Fibroblast of upper back skin (primary cell): ENCODE results near the gene SLCO2B1.

Experiments used
- DNase-seq: peaks from one replicate; pipeline ENCODE4 v3.0.0-alpha.2; 2013

The SLCO2B1 gene

DNA sequence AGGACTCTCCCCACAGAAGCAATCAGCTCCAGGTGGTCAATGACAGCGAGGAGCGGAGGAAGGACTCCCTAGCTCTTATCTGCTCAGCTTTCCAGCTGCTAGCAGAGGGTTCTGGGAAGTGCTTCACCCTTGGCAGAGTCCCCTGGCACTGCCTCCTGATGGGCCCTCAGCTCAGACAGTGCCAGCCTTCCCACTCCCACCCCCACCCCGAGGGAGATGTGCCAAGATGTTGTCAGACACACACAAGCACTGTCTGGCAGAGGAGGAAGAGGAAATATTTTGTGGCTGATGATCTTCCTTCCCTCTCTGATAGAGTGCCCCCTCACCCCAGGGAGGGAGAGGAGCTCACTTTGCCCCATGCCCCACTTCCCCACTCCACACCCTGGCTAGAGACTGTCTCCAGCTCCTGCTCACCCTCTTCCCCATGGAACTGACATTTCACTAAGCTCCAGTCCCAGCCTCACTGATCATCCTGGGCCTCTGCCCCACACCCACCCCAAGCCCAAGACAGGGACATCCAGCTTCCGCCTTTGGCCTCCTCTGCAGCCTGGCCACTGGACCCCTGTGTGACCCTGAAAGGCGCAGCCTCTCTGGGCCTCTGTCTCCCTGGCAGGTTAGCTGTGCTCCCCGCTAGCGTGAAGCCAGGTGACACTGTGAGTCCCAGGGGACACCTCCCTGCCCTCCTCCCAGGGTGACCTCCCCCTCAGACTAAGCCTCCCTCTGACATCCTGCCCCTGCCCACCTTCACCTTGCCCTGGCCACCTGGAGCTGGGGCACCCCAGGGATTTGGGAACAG is 44.5 kb downstream of the SLCO2B1 start:
- no peak for DNase-seq

DNA sequence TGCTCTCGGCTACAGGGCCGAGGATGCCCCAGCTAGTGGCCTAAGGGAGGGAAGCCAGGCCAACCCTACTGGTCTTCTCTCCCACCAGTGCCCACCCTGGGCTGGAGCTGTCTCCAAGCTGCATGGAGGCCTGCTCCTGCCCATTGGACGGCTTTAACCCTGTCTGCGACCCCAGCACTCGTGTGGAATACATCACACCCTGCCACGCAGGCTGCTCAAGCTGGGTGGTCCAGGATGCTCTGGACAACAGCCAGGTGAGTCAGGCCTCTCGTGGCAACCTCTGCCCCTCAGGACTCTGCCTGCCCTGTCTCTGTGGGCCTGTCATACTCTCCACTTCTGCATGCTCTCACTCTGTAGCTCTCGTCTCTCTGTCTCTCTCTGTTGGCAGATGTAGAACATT is 45.5 kb downstream of the SLCO2B1 start:
- DNase-seq: no peak

DNA sequence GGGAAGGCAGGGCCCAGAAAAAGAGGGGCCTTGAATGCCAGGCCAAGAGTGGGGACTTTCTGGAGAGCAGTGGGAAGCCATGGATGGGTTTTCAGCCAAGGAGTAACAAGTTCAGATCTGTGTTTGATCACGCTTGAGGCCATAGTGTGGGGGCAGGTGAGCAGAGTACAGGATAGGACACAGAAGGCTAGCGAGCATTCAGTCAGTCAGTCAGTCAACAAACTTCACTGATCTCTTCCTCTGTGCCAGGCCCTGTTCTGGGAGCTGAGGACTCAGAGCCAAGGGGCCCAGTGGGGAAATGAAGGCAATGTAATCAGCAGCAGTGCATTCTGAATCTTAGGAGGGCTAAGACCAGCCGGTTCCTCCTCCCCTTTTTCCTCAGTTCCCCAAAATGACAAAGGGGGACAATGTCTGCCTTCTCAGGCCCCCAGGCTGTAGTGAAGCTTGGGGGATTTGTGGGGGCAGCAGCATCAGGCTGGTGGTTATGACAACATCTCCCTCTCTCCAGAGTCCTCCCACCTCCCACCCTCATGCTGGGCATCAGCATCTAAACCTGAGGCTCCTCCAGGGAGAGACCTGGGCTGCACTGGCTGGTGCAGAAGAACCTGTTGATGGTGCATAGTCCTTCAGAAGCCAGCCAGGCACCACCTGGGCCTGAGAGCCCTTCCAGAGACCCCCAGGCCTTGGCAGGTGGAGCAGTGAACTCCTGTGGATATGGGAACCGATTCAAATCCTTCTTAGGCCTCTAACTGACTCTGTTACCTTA is 46.8 kb downstream of the SLCO2B1 start:
- DNase-seq: no peak

DNA sequence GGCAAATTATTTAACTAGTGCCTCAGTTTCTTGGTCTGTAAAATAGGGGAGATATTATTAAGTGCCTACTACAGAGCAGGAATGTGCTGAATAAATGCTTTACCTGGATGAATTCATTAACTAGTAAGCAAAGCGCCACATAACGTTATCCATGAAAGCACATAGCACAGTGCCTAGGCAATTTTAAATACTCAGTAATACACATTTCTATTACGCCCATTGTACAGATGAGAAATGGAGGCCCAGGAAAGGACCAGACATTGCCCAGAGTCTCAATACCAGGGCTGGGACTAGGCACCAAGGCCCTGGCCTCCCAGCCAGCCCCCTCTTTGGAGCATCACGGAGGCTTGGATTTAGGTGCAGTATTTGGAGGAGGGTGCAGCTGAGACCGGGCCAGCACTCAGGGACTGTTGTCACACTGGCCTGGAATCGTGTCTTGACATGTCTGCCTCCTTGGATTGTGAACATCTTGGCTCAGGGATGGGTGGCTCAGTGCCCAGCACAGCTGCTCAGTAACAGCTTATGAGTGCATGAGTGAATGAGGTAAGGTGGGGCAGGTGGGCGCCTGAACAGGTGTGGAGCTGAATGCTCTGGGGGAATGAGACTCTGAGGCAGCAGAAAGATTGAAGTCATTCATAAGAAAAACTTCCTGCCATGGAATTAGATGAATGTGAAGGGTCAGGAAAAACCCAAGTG is 47.5 kb downstream of the SLCO2B1 start:
- no peak for DNase-seq

DNA sequence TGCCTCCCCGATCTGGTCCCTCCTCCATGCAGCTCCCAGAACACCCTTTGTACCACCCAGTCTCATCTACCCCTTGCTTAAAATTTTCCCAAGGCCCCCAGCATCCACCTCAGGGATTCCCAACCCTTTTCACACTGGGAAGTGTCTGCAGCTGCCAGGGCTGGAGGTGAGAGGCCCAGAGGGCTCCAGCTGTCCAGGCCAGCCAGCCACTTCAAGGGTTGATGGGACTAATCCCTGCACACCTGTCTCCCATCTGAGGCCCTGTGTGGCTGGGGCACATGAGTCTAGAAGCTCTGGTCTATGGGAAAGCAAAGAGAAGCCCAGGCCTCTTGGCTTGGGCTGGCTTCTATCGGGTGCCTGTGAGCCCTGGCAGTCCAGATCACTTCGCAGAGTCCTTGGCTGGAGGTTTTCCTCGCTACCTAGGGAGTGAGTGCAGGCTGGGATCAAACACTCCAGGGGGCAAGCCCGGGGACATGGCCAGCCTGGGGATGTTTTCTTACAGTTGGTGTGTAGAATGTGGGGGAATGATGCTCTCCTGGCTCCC is 48.6 kb downstream of the SLCO2B1 start:
- no peak for DNase-seq

DNA sequence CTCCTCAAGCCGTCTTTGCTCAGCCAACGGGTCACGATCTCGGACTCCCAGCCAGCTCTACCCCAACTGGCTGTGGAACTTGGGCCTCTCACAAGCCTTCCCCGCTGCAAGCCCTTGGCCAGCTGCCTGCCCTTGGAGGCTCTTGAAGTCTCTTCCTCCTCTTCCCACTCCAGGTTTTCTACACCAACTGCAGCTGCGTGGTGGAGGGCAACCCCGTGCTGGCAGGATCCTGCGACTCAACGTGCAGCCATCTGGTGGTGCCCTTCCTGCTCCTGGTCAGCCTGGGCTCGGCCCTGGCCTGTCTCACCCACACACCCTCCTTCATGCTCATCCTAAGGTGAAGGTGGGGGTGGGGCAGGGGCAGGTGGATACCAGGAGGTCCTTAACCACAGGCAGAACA is 49.1 kb downstream of the SLCO2B1 start:
- DNase-seq: no peak

DNA sequence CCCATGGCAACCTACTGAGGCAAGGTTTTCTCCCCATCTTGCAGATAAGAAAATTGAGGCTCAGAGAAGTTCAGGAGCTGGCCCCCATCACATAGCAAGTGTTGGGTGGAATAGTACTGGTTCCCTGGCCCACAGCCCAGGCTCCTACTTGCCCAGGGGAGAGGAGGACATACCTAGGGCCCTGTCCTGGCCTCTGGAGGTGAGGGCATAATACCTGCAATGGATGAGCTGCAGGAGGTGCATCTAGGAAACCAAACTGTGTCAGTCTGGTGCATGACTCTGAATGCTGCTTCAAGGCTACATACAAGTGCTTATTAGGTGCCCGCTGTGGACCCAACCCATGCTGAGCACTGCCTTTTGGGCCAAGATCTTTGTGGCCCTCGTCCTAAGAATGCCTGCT is 49.6 kb downstream of the SLCO2B1 start:
- no peak for DNase-seq

DNA sequence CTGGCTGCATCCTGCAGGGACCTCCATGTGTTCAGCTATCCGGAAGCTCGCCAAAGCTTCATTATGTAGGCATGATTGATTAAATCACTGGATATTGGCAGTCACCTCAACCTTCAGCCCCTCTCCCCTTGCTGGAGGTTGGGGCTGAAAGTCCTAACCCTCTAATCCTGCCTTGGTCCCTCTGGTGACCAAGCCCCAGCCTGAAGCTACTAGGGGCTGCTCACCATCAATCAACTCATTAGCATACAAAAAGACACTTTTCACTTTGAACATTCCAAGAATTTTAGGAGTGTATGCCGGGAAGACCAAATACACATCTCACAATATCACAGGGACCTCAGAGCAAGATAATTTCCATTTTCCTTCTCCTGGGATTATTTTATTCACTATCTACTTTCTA is 50.9 kb downstream of the SLCO2B1 start:
- no peak for DNase-seq

DNA sequence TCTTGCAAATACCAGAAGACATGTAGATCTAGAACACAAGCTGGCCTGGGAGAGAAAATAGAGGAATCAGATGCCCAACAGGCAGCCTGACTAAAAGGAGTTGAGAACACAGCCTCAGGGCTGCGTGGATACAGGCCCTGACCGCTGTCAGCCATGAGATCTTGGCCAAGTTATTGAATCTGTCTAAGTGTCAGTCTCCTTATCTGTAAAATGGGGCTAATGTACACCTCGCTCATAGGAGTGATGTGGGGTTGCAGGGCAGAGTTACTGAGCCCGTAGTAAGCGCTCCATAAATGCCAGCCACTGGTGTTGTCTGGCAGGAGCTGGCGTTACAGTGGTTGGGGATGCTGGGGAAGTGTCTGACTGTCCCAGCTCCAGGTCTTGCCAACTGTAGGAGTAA is 51.3 kb downstream of the SLCO2B1 start:
- DNase-seq: no peak

DNA sequence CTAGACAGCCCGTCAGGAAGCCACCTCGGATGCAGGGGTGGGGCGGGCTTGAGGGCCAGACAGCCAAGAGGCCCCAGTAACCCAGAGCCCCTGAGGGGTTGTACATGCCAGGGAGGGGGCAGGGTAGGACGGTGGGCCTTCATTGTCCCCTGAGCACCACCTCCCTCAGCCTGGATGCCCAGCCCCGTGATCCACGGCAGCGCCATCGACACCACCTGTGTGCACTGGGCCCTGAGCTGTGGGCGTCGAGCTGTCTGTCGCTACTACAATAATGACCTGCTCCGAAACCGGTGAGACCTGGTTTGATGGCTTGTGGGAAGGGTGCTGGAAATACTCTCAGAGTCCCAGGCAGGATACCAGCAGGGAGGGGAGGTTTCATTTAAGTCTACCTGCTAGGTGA is 52.2 kb downstream of the SLCO2B1 start:
- DNase-seq: no peak

DNA sequence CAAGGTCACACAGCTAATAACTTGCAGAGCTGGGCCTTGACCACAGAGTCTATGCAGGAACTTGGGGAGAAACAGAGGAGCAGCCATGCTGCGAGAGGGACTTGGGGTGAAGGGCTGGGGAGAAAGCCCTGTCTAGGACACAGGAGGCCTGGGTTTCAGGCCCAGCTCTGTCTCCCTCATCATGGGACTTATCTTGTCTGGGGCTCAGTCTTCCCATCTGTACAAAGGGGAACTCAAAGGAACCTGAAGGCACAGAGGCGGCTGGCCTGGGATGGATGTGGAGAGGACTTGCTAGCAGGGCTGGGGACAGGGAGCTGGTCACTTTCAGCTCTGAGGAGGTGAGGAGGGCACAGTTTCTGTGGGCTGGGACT is 52.7 kb downstream of the SLCO2B1 start:
- no peak for DNase-seq

DNA sequence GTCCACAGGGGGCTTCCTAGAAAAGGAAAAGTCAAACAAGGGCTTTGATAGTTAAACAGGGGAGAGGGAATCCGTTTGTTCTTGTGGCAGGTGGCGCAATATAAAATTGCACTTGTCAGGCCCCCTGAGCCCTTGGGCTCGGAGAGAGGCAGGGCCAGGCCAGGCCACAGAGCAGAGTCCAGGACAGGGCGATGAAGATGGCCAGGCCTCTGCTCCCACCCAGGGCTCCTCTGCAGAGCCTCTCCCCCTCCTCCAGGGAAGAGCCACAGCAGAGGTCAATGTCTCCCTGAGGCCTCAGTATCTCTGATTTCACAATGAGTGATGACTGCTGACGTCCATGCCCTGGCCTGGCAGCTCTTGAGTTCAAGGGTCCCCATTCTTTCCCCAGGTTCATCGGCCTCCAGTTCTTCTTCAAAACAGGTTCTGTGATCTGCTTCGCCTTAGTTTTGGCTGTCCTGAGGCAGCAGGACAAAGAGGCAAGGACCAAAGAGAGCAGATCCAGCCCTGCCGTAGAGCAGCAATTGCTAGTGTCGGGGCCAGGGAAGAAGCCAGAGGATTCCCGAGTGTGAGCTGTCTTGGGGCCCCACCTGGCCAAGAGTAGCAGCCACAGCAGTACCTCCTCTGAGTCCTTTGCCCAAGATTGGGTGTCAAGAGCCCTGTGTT is 53.2 kb downstream of the SLCO2B1 start:
- no peak for DNase-seq

DNA sequence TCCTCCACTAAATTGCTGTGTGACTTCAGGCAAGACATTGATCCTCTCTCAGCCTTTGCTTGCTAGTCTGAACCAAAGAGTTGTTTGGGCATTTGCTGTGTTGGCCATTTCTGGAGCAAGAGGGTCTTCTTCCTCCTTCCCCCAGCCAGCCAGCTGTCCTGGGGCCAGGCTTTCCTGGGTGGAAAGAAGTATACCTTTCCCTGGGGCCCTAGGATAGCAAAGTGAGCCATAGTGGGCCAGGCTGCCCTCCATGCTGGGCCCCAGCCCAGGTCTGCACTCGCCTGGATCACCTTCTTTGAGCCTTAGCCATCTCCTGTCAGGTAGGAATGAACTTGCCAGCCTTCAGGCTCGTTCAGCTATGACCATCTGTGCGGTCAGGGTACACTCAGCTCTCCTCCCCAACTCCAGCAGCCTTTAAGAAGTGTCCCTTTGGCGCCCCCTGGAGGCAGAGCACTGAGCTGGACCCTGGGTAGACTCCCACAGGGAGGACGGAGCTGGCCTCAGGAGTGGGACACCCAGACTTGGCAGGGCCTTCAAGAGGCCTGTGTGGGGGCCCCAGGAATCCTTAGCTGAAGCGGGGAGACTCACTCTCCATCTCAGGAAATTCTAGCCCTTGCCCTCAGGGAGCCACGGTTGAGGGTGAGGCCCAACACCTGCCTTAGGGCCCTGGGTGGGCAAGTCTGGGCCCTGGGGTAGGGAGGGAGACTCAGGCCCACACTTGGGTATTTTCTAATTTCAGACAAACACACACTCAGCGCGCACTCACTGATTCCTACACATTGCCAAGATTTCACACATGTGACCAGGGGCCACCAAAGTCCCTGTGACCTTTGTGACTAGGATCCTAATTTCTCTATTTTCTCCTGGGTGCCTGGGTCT is 54.0 kb downstream of the SLCO2B1 start:
- DNase-seq: peak; percentile 77

DNA sequence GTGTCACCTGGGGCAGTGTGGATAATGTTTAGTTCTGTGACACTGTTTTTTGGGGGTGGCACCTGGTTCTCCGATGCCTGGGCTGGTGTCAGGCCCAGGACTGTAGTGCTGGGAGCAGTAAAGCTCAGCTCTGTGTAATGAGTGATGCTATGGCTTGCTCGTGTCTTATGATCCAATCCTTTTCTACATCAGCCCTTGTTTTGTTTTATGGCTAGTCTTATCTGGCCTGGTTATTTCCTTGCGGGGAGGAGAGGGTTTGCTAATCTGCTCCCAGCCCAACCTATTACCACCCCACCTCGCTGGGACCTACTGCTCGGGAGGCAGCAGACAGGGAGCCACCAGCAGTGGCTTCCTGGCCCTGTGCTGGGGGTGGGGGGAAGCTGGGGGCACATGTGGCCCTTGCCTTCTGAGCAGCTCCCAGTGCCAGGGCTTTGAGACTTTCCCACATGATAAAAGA is 54.7 kb downstream of the SLCO2B1 start:
- no peak for DNase-seq

DNA sequence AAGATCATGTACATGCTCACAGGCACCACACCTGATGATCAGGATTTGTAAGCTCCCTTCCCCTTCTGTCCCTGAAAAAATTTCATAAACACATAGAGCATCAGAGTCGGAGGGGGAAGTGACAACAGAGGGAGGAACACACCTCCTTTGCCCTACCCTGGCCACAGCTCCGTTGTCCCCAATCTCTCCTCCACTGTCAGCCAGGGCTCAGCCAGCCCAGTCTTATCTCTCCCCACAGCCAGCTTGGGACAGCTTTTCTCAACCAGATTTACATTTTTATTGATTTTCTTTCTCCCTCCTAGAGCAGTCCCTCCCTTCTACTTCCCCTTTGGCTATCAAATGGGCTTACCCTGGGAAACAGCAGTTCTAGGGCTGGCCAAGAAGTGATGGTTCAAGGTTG is 57.5 kb downstream of the SLCO2B1 start:
- no peak for DNase-seq

DNA sequence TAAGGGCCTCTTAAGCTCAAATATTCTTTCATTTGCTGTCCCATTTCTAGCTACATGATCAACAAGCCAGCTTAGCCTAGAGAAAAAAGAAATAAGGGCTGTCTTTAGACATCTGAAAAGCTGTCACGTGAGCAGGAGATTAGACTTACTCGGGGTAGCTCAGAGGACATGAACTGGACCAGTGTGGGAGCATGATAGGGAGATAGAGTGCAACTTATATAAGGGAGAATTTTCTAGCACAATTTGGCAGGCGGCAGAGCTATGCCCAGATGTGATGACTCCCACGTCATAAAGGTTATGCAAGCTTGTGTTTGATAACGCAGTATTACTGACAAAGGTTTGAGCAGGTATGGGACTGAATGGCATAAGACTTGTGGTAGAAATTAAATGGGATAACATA is 61.5 kb downstream of the SLCO2B1 start:
- no peak for DNase-seq

DNA sequence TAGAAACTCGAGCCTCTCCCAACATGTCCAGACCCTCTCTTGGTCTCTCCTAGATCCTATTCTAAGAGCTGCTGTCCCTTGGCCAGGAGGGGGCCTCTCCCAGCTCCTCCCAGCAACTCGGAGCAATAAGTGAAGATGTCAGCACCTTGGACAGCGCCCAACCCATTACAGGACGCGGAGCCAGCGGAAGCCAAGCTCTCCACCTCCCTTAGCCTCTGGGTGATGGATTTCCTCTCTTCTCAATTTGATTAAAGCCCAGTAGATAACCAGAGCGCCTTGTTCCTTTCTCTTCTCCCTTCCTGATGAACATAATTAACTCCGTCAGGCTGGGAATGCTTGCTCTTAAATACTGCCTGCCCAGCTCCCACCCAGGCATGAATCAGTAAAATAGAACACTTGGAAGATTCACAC is 63.5 kb downstream of the SLCO2B1 start:
- DNase-seq: peak; percentile 77

DNA sequence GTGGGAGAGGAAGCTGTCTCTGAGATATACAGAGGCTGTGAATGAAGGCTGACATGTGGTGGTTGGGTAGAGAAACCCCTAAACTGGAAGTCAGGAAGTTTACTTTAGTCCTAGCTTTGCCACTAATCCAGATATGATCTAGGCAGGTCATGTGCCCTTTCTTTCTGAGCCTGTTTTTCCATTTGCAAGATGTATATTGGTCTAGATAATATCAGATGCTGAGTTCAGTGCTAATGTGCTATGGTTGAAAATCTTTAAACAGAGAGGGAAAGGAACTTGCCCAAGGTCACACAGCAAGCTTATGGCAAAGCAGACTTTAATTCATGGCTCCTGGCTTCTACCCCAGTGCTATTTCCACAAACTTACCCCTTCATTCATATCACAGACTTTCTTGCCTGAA is 63.9 kb downstream of the SLCO2B1 start:
- no peak for DNase-seq

DNA sequence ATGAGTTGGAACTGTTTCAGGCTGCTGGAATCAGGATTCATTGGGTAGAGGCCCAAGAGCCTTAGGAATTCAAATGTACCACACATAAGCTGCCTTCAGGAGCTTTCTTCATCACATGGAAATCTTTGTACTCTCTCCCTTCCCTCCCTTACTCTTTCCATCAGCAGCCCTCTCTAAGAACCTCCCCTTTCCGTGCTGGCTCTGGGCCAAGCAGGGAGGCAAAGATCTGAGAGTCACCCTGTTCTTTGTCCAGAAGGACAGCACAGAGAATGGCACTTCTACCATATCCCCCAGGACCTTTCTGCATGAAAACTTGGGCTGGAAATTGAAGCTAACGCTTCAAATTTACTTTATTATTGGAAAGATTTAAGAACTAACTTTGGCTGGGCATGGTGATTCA is 69.0 kb downstream of the SLCO2B1 start:
- no peak for DNase-seq

DNA sequence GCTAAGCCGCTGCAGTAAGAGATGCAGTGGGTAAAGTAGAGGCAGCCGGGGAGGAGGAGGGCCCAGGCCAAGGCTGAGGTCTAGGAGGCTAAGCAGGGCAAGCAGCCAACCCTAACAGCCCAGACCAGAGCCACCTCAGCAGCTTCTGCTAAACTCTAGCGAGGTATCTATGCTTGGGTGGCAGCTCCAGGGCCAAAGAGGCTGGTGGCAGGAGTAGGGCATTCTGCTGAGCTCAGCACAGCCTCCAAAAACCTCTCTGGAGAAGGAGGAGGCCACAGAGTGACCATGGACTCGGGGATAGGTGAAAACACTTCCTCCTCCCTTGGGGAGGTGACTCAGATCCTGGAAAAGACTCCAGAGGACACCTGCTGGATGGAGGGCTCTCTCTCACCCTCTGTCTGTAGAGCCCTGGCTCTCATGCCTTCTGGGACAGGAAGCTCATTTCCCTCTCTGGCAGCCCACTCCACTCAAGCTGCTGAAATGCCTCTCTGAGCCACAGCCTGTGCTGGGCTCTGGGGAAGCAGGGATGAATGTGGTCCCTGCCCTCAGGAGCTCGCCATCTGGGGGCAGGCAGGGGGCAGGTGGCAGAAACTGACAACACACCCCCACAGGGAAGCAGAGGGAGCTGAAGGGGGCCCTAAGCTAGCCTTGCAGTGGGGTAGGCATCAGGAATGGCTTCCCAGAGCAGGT is 73.2 kb downstream of the SLCO2B1 start:
- no peak for DNase-seq

DNA sequence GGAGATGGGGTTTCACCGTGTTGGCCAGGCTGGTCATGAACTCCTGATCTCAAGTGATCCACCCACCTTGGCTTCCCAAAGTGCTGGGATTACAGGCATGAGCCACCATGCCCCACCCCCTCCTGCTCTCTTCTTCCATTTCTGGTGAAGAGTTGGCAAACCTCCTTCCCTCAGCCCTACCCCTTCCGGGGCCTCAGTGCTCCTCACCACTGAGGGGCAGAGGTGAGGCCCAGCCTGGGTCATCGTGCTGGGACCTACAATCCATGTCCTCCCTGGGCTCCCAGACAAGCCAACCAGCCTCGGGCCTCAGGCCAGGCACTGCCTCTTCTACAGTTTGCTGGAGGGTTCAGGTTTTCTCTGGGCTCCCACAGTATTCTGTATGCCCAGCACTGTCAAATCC is 74.9 kb downstream of the SLCO2B1 start:
- DNase-seq: no peak
